Hepatic stellate cell (primary cell): Measurements from ENCODE around the gene HIBCH.

ENCODE experiments used
- DNase-seq: peaks from one replicate; pipeline ENCODE4 v3.0.0; 2011; ENCODE audit warnings: low spot score

Gene HIBCH

DNA sequence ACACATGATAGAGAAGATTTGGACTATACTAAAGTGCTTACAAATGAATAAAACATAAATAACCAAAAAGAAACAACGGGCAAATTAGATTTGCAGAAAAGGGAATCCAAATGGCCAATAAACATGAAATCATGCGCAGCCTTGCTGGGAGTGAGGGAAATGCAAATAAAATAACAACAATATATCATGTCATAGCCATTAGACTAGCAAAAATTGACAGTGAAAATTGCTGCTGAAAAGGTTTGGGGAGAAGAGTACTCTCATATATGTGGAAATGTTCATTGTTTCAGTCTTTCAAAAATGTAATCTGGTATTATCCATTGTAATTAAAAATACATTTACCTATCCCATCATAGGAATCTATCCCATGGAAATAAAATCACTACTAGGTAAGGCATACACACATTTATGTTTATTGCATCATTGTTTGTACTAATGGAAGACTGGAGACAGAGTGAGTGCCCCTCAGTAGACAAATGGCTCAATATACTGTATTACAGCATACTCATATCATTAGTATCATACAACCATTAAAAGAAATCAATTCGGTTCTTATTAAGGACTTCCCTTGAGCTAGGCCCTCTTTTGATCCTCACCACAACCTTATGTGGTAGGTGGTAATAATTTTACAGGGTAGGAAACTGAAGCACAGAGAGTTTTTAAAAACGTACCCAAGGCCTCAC is 163.0 kb downstream of the HIBCH start:
- DNase-seq, result no peak
